ENCODE results near the gene EZH2. TPM values are rescaled to one million over a fixed set of nuclear protein-coding genes. Genes with fewer than 3 reads are reported as not detected.
A peak's percentile ranks its signal among the peaks of the same experiment; 100 is the strongest.

Gene EZH2
- total RNA-seq, 1 donor from 2014 or later = 10.6 TPM

DNA sequence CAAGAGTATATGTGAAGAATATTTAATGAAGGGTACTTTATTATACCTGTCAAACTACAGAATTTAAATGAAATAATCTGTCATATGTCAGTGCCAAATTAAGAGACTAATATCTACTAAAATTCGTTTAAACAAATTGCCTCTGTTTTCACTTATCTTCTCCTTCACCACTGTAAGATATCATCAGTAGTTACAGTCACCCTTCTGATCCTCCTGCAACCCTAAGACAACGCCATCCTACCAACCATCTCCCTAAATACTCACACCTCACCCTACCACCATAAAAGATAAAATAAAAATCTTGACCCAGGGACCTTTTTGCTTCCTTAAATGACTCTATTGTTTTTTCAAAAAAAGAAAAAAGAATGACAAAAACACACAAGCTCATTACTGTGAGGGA lies 20.8 kb downstream of the EZH2 start:
- Mint-ChIP-seq H3K27ac (ENCODE audit: unreplicated experiment) (no peak overlapping the region), H3K4me3 (ENCODE audit: unreplicated experiment) (no peak overlapping the region)
- no peak for TF ChIP-seq CTCF (IDR thresholded peaks at IDR 0.05)

DNA sequence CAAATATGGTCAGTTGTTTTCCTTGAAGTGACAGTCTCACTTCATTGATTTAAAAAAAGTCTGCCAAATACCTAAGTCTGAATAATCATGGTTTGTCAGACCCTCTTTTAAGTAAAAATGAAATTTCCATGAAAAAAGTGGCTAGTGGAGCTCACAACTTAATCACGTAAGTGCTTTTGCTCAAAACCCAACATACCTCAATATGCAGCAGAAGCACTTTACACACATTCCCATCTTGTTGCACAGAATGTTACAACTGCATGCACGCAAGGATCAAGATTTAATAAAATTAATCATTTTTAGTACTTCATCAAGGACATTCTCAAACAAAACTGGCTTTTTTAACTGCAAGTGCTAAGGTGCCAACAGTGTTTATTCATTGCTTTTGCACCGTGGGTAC lies 21.6 kb downstream of the EZH2 start:
- H3K27ac Mint-ChIP-seq (ENCODE audit: unreplicated experiment) = no peak overlapping the region
- no peaks in the 10 kb centered on the region for H3K27me3 Mint-ChIP-seq (ENCODE audit: low read depth)
- peaks cover 3% of the 10 kb centered on the region for H3K9me3 Mint-ChIP-seq (ENCODE audit: low read depth)
- H3K36me3 Mint-ChIP-seq (ENCODE audit: low read depth) = peaks cover under 1% of the 10 kb centered on the region
- TF ChIP-seq CTCF (IDR thresholded peaks at IDR 0.05) = no peak
- H3K4me1 Mint-ChIP-seq (ENCODE audit: low read depth) = peaks cover 5% of the 10 kb centered on the region
- H3K4me3 Mint-ChIP-seq (ENCODE audit: unreplicated experiment) = no peak overlapping the region
- no peak for DNase-seq (ENCODE audit: low spot score)

More for the DNA sequence above, 20.8 kb downstream of the EZH2 start:
- no peak for DNase-seq (ENCODE audit: low spot score)
- Mint-ChIP-seq H3K27me3 (ENCODE audit: low read depth) (no peaks in the 10 kb centered on the region), H3K4me1 (ENCODE audit: low read depth) (peaks cover 5% of the 10 kb centered on the region), H3K9me3 (ENCODE audit: low read depth) (peaks cover 11% of the 10 kb centered on the region), H3K36me3 (ENCODE audit: low read depth) (peaks cover 5% of the 10 kb centered on the region)

DNA sequence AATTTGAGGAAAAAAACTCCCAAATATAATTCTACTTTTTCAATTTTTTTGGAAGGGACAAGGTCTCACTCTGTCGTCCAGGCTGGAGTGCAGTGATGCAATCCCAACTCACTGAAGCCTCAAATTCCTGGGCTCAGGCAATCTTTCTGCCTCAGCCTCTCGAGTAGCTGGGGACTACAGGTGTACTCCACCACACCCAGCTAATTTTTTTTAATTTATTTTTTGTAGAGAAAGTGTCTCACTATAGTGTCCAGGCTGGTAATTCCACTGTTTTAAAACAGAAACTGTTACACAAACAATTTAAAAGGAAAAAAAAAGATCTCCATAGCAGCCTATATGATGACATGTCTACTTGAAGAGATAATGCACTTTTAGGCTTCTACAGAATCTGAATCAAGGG lies 25.6 kb downstream of the EZH2 start:
- Mint-ChIP-seq H3K27ac (ENCODE audit: unreplicated experiment) (no peak overlapping the region), H3K4me3 (ENCODE audit: unreplicated experiment) (no peak overlapping the region), H3K27me3 (ENCODE audit: low read depth) (no peaks in the 10 kb centered on the region), H3K4me1 (ENCODE audit: low read depth) (peaks cover 4% of the 10 kb centered on the region), H3K9me3 (ENCODE audit: low read depth) (no peaks in the 10 kb centered on the region), H3K36me3 (ENCODE audit: low read depth) (no peaks in the 10 kb centered on the region)
- no peak for TF ChIP-seq CTCF (IDR thresholded peaks at IDR 0.05)
- no peak for DNase-seq (ENCODE audit: low spot score)

- Mint-ChIP-seq H3K36me3 (ENCODE audit: low read depth) (no peaks in the 10 kb centered on the region), H3K27ac (ENCODE audit: unreplicated experiment) (no peak overlapping the region), H3K4me1 (ENCODE audit: low read depth) (peaks cover 12% of the 10 kb centered on the region), H3K4me3 (ENCODE audit: unreplicated experiment) (no peak overlapping the region), H3K27me3 (ENCODE audit: low read depth) (no peaks in the 10 kb centered on the region), H3K9me3 (ENCODE audit: low read depth) (no peaks in the 10 kb centered on the region)
- no peak for TF ChIP-seq CTCF (IDR thresholded peaks at IDR 0.05)
- no peak for DNase-seq (ENCODE audit: low spot score)
Measured at GRCh38 chr7:148856891-148857290, 27.2 kb downstream of the EZH2 start.

DNA sequence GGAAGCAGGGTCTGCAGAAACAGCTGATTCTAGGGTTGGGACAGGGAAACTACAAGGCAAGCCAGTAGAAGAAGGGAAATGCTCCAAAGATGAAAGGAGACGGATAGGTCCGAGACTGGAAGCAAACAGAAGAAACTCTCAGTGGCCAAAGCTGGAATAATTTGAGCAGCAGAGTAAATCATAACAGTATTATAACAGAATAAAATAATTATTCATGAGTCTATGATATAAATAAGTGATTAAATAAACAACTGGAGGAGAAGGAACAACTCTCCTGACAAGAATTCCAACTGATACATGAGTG lies 27.6 kb downstream of the EZH2 start:
- Mint-ChIP-seq H3K36me3 (ENCODE audit: low read depth) (no peaks in the 10 kb centered on the region), H3K27ac (ENCODE audit: unreplicated experiment) (no peak overlapping the region), H3K4me1 (ENCODE audit: low read depth) (peaks cover 12% of the 10 kb centered on the region), H3K4me3 (ENCODE audit: unreplicated experiment) (no peak overlapping the region), H3K27me3 (ENCODE audit: low read depth) (no peaks in the 10 kb centered on the region), H3K9me3 (ENCODE audit: low read depth) (no peaks in the 10 kb centered on the region)
- DNase-seq (ENCODE audit: low spot score) = no peak
- peak; percentile 53 for TF ChIP-seq CTCF (IDR thresholded peaks at IDR 0.05)

Measured in chondrocyte (in vitro differentiated cells).